Mucosa of descending colon (tissue), 3 donors: ENCODE data around the gene PRRX2. TPM values are rescaled to one million over a fixed set of nuclear protein-coding genes. Genes with fewer than 3 reads are reported as not detected.

Source experiments
- ATAC-seq: fragments of 200-7000 bp; cut with Tn5 transposase; one replicate; pipeline ENCODE4 v1.9.1; 2020; ENCODE audit warnings: mild to moderate bottlenecking, moderate library complexity
- DNase-seq, 3 donors: peaks; one replicate each; pipeline ENCODE4 v3.0.0-alpha.2; 2020
- H3K36me3 ChIP-seq: fragments of 200-600 bp; one replicate; pipeline ENCODE4 v1.8.0; 2021; ENCODE audit warnings: low read depth, mild to moderate bottlenecking
- H3K4me1 ChIP-seq: fragments of 200-600 bp; one replicate; pipeline ENCODE4 v1.8.0; 2021; ENCODE audit warnings: low read depth, mild to moderate bottlenecking
- H3K4me3 ChIP-seq: fragments of 200-600 bp; one replicate; pipeline ENCODE4 v1.8.0; 2021; ENCODE audit warnings: mild to moderate bottlenecking
- H3K9me3 ChIP-seq: fragments of 200-600 bp; one replicate; pipeline ENCODE4 v1.8.0; 2021; ENCODE audit warnings: mild to moderate bottlenecking
- intact Hi-C, 2 donors: fragments of 100-400 bp; cut with DNase I in 1 of 2; cut with micrococcal nuclease in 1 of 2; formaldehyde crosslinking; loops; one replicate each; pipeline versions ENCODE4 v1.11.0 to v1.11.1; 2022; cut with DNase I, micrococcal nuclease
- total RNA-seq, 3 donors: library from RNA; stranded (reverse); fragmentation: NEBNext Ultra II Directional in 2 of 3; extraction: Animal tissue kit (Norgen Biotek cat#: 25700) in 2 of 3; gene quantifications; one replicate each; pipeline versions ENCODE4 v1.2.1 to v1.2.4, GENCODE V29; 2021 to 2023
- TF ChIP-seq, protein P1 (sequence below): fragments of 200-600 bp; IDR thresholded peaks from one replicate; pipeline ENCODE4 v1.8.0; 2022; ENCODE audit warnings: antibody characterized with exemption, mild to moderate bottlenecking
- donor health status: DM: no; HTN: no; CAD: no; lungs with moderate emphysema.
- donor health status: DM: no; HTN: no; CAD: no.
- donor health status: DM: no; HTN: yes; CAD: no.

Gene PRRX2
- total RNA-seq, 3 donors from 2014 or later: 0.38 to 1.6 (median 0.89) TPM

GRCh38 chr9:129701549-129701948, 36.1 kb downstream of the PRRX2 start:
- DNase-seq: no peak
- TF ChIP-seq, protein P1, sequence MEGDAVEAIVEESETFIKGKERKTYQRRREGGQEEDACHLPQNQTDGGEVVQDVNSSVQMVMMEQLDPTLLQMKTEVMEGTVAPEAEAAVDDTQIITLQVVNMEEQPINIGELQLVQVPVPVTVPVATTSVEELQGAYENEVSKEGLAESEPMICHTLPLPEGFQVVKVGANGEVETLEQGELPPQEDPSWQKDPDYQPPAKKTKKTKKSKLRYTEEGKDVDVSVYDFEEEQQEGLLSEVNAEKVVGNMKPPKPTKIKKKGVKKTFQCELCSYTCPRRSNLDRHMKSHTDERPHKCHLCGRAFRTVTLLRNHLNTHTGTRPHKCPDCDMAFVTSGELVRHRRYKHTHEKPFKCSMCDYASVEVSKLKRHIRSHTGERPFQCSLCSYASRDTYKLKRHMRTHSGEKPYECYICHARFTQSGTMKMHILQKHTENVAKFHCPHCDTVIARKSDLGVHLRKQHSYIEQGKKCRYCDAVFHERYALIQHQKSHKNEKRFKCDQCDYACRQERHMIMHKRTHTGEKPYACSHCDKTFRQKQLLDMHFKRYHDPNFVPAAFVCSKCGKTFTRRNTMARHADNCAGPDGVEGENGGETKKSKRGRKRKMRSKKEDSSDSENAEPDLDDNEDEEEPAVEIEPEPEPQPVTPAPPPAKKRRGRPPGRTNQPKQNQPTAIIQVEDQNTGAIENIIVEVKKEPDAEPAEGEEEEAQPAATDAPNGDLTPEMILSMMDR: no peak
- H3K9me3 ChIP-seq: no peaks in the 10 kb centered on the region
- intact Hi-C loops: no loop called here
- H3K36me3 ChIP-seq: no peaks in the 10 kb centered on the region
- H3K4me1 ChIP-seq: peaks cover 23% of the 10 kb centered on the region
- H3K4me3 ChIP-seq: no peak overlapping the region
- no peak for ATAC-seq

DNA sequence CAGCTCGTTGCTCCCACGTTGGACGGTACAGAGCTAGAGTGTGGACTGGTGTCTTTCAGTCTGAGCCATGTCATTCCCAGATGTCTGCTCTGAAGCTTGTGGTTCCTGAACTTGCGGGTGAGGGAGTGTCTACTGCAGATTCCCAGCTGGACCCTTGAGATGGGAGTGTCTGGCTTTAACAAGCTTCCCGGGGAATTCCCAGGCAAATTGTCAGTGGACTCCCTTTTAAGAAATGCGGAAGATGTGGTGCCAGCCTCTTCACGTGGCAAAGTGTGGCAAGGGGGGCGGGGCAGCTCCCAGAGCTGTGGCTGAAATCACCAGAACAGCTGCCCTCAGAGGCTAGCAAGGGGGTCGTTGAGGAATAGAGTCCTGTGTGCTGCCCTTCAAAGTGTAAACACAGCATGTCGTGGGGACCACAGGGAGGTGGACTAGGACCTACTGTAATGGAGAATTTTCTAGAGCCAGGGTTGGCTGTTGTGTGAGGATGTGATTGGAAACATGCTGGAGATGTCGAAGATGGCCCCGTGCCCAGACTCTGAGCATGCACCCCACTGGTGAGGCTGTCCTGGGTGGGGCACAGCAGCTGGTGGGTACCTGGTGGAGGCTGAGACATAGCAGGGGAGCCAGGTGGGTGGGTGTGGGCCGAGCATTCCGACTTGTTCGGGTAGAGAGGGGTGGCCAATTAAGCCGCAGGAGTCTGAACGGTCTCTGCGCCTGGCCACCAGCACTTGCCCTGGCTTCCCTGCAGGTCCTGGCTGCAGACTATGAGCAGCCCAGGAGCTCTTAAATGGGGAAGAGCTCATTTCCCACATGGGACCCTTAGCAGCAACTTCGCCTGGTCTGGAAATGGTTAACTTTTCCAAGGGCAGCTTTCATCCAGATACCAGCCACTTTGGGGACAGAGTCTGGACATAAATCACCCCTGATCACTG, 37.4 kb downstream of the PRRX2 start:
- intact Hi-C loops: no loop called here
- H3K9me3 ChIP-seq: no peaks in the 10 kb centered on the region

GRCh38 chr9:129703667-129704355, 38.4 kb downstream of the PRRX2 start:
- ATAC-seq (peak; percentile 35), DNase-seq (peak in 2 of 3 donors; percentile 37 to 38)
- no peaks in the 10 kb centered on the region for H3K9me3 ChIP-seq
- no peaks in the 10 kb centered on the region for H3K36me3 ChIP-seq
- H3K4me1 ChIP-seq: peaks cover 18% of the 10 kb centered on the region
- H3K4me3 ChIP-seq: no peak overlapping the region
- TF ChIP-seq, protein P1: no peak
- intact Hi-C loops: no loop called here

More for the DNA sequence above, 37.4 kb downstream of the PRRX2 start:
- Histone ChIP-seq H3K4me1 (peaks cover 18% of the 10 kb centered on the region), H3K4me3 (no peak overlapping the region), H3K36me3 (no peaks in the 10 kb centered on the region)
- ATAC-seq (peak; percentile 94), DNase-seq (peak; percentile 80 to 91 (median 85))
- TF ChIP-seq, protein P1: no peak

GRCh38 chr9:129704807-129705206, 39.4 kb downstream of the PRRX2 start:
- ATAC-seq: no peak
- H3K36me3 ChIP-seq: no peaks in the 10 kb centered on the region
- no peak overlapping the region for H3K4me3 ChIP-seq
- TF ChIP-seq, protein P1: no peak
- H3K9me3 ChIP-seq: no peaks in the 10 kb centered on the region
- intact Hi-C loops: no loop called here
- no peak for DNase-seq
- peaks cover 18% of the 10 kb centered on the region for H3K4me1 ChIP-seq

DNA sequence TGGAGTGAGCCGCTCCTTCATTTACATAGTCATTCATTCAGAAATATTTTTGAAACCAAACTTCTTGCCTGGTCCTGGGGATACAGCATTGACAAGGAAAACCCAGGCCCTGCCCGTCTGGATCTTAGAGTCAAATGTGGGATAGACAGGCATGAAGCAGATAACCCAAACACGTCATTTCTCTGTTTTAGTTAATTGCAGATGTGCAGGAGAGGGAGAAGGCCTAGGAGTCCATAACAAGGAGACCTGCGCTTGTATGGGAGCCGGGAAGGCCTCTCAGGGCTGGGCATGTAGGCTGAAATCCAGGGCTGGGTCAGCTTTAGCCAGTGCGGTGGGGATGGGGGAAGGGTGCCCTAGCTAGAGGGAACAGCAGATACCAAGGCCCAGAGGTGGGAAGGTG, 43.3 kb downstream of the PRRX2 start:
- ATAC-seq (no peak), DNase-seq (no peak)
- no peaks in the 10 kb centered on the region for H3K9me3 ChIP-seq
- TF ChIP-seq, protein P1: no peak
- H3K4me1 ChIP-seq: peaks cover 3% of the 10 kb centered on the region
- no peak overlapping the region for H3K4me3 ChIP-seq
- intact Hi-C loops: no loop called here
- no peaks in the 10 kb centered on the region for H3K36me3 ChIP-seq
